Mesodermal cell (in vitro differentiated cells): ENCODE data around the gene JMJD1C.

Experiments used
- H3K27ac ChIP-seq: 2 replicates; pipeline ENCODE4 v1.7.0; 2013; ENCODE audit warnings: mild to moderate bottlenecking, low read depth, low read length, moderate library complexity; ENCODE audit not compliant: severe bottlenecking
- H3K36me3 ChIP-seq: 2 replicates; pipeline ENCODE4 v1.7.1; 2013; ENCODE audit warnings: mild to moderate bottlenecking, low read length, moderate library complexity; ENCODE audit not compliant: control insufficient read depth, insufficient read depth
- H3K4me1 ChIP-seq: one replicate; pipeline ENCODE4 v1.7.1; 2013; ENCODE audit warnings: mild to moderate bottlenecking, low read length; ENCODE audit not compliant: insufficient read depth, control insufficient read depth, poor library complexity, severe bottlenecking
- H3K4me3 ChIP-seq: 2 replicates; pipeline ENCODE4 v1.7.0; 2013; ENCODE audit warnings: low read length, control low read depth, mild to moderate bottlenecking; ENCODE audit not compliant: insufficient read depth, poor library complexity, severe bottlenecking; ENCODE audit errors: extremely low read depth
- H3K9me3 ChIP-seq: 2 replicates; pipeline ENCODE4 v1.7.1; 2013; ENCODE audit warnings: mild to moderate bottlenecking, low read length, moderate library complexity; ENCODE audit not compliant: control insufficient read depth
- WGBS, 2 experiments: methylation state at CpG; one replicate each; pipeline ENCODE4 v1.1.5; 2013; ENCODE audit warnings: missing lambda C conversion rate in 2 of 2; ENCODE audit not compliant: insufficient coverage in 2 of 2; 5-methylcytosine and 5-hydroxymethylcytosine counted together

JMJD1C gene

DNA sequence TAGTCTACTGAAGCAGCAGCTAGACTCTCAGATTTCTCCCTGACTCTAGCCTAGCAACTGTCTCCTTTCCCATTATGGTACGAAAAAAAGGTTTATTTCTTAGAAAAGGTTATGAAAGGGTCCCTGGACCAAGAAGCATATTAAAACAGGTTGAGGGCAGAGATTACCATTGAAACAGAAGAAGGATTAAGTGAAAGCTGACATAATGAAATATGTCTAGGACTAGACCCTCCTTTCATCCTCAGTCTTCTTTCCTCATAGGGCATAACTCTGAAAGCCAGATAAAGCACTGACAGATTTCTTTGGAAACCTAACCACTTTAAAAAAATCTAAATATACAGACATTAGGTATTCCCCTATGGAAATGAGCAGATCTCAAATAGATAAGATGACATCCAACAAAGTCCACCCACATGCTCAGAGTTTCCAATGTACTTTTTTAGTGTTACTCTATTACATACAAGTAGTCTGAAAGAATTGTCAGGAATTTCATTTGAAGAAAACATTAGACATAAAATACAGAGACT, 58.6 kb downstream of the JMJD1C start:
- H3K27ac ChIP-seq, result no peak overlapping the region
- H3K4me3 ChIP-seq, result no peak overlapping the region
- WGBS, 2 experiments, result no CpG with 5 or more reads among the region's 1 CpG
- H3K4me1 ChIP-seq, result peaks cover 14% of the 10 kb centered on the region
- H3K36me3 ChIP-seq, result peaks cover 18% of the 10 kb centered on the region
- H3K9me3 ChIP-seq, result no peaks in the 10 kb centered on the region

DNA sequence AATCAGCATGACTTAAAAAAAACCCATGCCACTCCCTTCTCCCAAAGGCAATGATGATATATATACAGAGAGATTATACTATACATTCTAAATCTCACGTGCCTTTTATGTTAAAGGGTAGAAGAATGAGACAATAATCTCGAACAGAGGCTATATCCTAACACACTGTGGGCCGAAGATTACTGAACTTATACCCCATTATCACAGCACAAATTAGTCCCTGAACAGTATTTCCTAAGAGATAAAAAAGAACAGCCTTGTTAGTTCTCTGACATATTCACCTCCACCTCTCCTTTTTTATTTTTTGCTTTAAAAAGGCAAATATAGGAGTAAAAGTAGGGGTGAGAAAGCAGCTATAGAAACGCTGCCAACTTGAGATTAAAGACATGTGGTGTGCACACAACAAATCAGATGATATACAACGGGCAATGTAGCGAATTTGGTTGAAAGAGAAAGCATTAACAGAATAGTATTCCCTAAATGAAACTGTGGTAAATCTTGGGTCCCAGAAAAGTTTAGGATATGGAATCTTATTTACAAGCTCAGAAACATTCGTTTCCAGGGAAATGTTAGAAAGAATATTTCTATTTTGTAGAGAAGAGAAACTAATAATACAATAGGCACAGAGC, 69.5 kb downstream of the JMJD1C start:
- WGBS, 2 experiments, result 95% methylated on average over 3 to 5 of the region's 7 CpGs
- Histone ChIP-seq H3K36me3 (peaks cover 11% of the 10 kb centered on the region), H3K9me3 (peaks cover 5% of the 10 kb centered on the region), H3K4me1 (no peaks in the 10 kb centered on the region), H3K27ac (no peak overlapping the region), H3K4me3 (no peak overlapping the region)

DNA sequence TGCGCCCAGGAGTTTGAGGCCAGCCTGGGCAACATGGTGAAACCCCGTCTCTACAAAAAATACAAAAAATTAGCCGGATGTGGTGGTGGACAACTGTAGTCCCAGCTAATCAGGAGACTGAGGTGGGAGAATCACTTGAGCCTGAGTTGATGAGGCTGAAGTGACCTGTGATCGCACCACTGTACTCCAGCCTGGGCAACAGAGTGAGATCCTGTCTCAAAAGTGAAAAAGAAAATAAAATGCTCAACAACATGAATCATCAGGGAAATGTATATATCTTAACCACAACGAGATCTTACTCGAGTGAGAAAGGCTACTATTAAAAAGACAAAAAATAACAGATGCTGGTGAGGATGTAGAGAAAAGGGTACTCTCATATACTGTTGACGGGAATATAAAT, 72.7 kb downstream of the JMJD1C start:
- Histone ChIP-seq H3K4me3 (no peak overlapping the region), H3K36me3 (peaks cover 4% of the 10 kb centered on the region), H3K9me3 (peaks cover 16% of the 10 kb centered on the region), H3K4me1 (no peaks in the 10 kb centered on the region), H3K27ac (no peak overlapping the region)
- 95 to 100% methylated on average over 2 to 3 of the region's 7 CpGs for WGBS, 2 experiments

DNA sequence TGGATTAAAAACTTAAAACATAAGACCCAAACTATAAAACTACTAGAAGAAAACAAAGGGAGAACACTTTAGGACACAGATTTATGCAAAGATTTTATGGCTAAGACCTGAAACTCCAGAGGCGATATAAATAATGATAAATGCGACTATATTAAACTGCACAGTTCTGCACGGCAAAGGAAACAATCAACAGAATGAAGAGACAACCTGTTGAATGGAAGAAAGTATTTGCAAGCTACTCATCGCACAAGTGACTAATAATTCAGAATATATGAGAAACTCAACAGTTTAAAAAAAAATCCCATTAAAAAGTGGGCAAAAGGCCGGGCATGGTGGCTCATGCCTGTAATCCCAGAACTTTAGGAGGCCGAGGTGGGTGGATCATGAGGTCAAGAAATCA, 73.6 kb downstream of the JMJD1C start:
- Histone ChIP-seq H3K27ac (no peak overlapping the region), H3K36me3 (peaks cover 4% of the 10 kb centered on the region), H3K4me3 (no peak overlapping the region), H3K4me1 (no peaks in the 10 kb centered on the region), H3K9me3 (peaks cover 16% of the 10 kb centered on the region)
- 97 to 100% methylated on average over 2 to 4 of the region's 6 CpGs for WGBS, 2 experiments

DNA sequence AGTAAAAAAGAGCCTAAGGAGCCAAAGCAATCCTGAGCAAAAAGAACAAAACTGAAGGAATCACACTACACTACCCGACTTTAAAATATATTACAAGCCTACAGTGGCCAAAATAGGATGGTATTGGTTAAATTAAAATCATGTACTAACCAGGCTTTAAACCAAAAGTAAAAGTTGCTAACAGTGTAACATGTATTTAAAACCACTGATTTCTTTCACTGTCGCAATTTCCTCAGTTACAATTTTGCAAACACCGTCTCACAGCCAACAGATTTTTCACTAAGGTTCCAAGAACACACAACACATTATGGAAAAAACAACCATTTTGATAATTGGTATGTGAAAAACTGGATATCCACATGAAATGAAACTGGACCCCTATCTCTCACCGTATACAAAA, 74.0 kb downstream of the JMJD1C start:
- Histone ChIP-seq H3K36me3 (peaks cover 4% of the 10 kb centered on the region), H3K4me3 (no peak overlapping the region), H3K9me3 (peaks cover 16% of the 10 kb centered on the region), H3K4me1 (no peaks in the 10 kb centered on the region), H3K27ac (no peak overlapping the region)
- 100% methylated on average over 1 of the region's 4 CpGs; no CpG with 5 or more reads in 1 of the 2 experiments for WGBS, 2 experiments

DNA sequence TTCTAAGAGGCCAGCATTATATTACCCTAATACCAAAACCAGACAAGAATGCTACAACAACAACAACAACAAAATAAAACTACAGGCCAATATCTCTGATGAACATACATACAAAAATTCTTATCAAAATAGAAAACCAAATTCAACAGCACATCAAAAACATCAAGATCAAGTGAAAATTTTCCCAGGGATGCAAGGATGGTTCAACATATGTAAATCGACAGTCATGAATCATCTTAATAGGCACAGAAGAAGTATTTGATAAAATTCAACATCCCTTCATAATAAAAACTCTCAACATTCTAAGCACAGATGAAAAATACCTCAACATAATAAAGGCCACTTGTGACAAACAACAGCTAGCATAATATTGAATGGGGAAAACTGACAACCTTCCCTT, 75.3 kb downstream of the JMJD1C start:
- H3K9me3 ChIP-seq, result peaks cover 16% of the 10 kb centered on the region
- H3K4me1 ChIP-seq, result no peaks in the 10 kb centered on the region
- peaks cover 4% of the 10 kb centered on the region for H3K36me3 ChIP-seq
- WGBS, 2 experiments, result no CpG with 5 or more reads among the region's 1 CpG
- H3K4me3 ChIP-seq, result no peak overlapping the region
- H3K27ac ChIP-seq, result no peak overlapping the region

DNA sequence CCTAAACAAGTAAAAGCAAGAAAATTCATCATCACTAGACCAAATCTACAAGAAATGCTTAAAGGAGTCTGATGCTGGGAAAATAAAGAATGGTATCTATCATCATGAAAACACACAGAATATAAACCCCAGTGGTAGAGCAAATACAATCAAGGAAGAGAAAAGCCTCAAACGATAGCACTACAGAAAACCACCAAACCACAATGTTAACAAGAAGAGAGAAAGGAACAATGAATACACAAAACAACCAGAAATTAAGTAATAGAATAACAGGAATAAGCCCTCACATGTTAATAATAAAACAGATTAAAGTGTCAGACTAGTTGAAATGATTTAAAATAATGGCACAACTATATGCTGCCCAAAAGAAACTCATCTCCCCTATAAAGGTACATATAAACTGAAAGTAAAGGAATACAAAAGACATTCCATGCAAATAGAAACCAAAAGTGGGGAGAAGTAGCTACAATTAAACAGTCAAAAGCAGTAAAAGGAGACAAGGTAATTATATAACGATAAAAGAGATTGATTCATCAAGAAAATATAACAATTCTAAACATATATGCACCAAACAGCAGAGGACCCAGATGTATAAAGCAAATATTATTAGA, 77.3 kb downstream of the JMJD1C start:
- H3K36me3 ChIP-seq, result no peaks in the 10 kb centered on the region
- no peak overlapping the region for H3K27ac ChIP-seq
- no peak overlapping the region for H3K4me3 ChIP-seq
- H3K9me3 ChIP-seq, result peaks cover 16% of the 10 kb centered on the region
- H3K4me1 ChIP-seq, result no peaks in the 10 kb centered on the region
- WGBS, 2 experiments, result no CpG with 5 or more reads among the region's 2 CpGs

DNA sequence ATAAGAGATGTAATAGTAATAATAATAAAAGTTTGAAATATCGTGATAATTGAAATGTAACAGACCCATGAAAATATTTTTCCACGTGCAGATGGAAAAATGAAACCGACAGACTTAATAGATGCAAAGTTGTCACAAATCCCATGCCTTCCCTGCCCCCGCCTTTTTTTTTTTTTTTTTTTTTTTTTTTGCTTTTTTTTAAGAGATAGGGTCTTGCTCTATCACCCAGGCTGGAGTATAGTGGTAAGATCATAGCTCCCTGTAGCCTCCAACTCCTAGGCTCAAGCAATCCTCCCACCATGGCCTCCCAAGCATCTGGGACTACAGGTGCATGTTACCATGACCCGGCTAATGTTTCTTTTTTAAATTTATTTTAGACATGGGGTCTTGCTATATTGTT, 80.5 kb downstream of the JMJD1C start:
- WGBS, 2 experiments, result no CpG with 5 or more reads among the region's 5 CpGs
- H3K9me3 ChIP-seq, result peaks cover 2% of the 10 kb centered on the region
- H3K27ac ChIP-seq, result no peak overlapping the region
- H3K4me3 ChIP-seq, result no peak overlapping the region
- no peaks in the 10 kb centered on the region for H3K4me1 ChIP-seq
- H3K36me3 ChIP-seq, result peaks cover under 1% of the 10 kb centered on the region

DNA sequence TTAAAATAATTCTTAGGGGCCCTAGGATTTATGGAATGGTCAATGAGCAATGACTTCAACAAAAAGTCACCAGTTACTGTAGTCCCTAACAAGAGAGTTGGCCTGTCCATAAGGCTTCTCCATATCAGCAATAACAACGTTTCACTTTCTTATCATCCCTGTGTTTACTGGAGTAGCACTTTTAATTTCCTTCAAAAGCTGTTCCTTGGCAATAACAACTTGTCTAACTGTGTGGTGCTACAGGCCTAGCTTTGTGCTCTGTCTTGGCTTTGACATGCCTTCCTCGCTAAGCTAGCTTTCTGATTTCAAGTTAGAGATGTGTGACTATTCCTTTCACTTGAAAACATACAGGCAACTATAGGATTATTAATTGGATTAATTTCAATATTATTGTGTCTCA, 81.1 kb downstream of the JMJD1C start:
- peaks cover 6% of the 10 kb centered on the region for H3K36me3 ChIP-seq
- no peaks in the 10 kb centered on the region for H3K9me3 ChIP-seq
- H3K4me3 ChIP-seq, result no peak overlapping the region
- H3K4me1 ChIP-seq, result no peaks in the 10 kb centered on the region
- H3K27ac ChIP-seq, result no peak overlapping the region
- WGBS, 2 experiments, result 100% methylated on average over 1 of the region's 2 CpGs

DNA sequence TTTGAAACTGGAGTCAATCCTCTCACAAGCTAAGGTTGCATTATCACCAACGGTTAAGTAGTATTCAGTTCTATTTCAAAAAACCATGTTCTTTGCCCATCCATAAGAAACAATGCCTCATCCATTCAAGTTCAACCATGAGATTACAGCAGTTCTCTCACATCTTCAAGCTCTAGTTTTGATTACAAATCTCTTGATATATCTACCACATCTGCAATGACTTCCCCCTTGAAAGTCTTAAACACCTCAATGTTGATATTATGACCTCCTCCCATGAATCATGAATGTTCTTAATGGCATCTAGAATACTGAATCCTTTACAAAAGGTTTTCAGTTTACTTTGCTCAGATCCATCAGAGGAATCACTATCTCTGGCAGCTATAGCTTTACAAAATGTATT, 81.8 kb downstream of the JMJD1C start:
- Histone ChIP-seq H3K4me3 (no peak overlapping the region), H3K27ac (no peak overlapping the region), H3K9me3 (no peaks in the 10 kb centered on the region), H3K36me3 (peaks cover 9% of the 10 kb centered on the region), H3K4me1 (no peaks in the 10 kb centered on the region)
- 100% methylated on average over 1 of the region's 1 CpG for WGBS, 2 experiments

DNA sequence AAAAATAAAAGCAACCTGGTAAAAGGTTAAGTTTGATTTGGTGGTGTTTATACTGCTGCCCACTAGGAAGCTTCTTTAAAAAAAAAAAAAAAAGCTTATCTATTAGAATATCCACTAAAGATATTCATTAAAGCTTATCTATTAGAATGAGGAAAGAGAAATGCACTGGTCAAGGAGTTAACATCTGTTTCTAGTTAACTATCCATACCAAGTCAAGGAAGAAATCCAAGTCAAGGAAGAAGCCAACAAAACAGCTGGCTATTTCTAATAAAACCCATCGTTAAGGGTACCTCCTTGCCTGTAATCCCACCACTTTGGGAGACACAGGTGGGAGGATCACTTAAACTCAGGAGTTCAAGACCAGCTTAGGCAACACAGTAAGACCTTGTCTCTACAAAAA, 82.6 kb downstream of the JMJD1C start:
- Histone ChIP-seq H3K9me3 (no peaks in the 10 kb centered on the region), H3K27ac (no peak overlapping the region), H3K4me1 (no peaks in the 10 kb centered on the region), H3K4me3 (no peak overlapping the region), H3K36me3 (peaks cover 9% of the 10 kb centered on the region)
- 100% methylated on average over 1 of the region's 1 CpG; no CpG with 5 or more reads in 1 of the 2 experiments for WGBS, 2 experiments
